ENCODE measurements around the gene IQSEC3.

Gene IQSEC3

DNA sequence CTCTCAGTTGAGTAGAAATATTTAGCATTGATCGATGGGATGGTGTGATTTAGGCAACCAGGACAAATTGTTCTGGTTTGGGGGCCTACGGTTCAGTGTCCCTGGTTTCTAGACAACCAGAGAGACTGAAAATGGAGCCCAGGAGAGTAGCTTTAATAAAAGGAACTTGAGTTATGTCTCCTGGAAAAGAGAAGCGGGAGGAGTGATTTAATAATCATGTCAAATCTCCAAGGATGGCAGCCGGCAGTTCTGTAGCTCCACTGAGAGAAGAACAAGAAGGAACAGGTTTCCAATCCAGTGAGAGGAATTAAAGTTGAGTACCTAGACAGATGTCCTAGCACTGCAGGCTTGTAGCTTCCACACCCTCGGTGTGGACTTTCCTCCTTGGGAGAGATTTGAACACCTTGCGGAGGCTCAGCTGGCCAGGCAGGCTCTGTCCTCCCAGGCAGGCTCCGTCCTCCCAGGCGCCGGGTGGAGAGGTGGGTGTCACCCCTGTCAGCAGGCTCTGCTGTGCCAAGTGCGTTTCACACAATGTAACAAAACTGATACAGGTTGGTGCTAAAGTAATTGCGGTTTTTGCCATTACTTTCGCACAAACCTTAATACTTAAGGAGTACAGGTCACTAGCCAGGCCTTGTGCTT is 101.5 kb downstream of the IQSEC3 start:
- Histone ChIP-seq H3K4me3 (ENCODE audit: low read length in 2 of 2) (no peak overlapping the region), H2BK120ac (ENCODE audit: low read depth, low read length) (no peak overlapping the region), H4K91ac (ENCODE audit: low read depth, low read length, poor library complexity) (no peak overlapping the region), H2AK5ac (ENCODE audit: low read depth, low read length) (peak overlapping the region; percentile 1), H3K4me1 (ENCODE audit: control insufficient read depth in 2 of 2, insufficient read depth in 1 of 2, low read depth in 1 of 2, low read length in 2 of 2) (peaks cover 5 to 39% of the 10 kb centered on the region in 2 donors), H3K79me1 (ENCODE audit: low read depth, low read length) (no peaks in the 10 kb centered on the region), H2BK15ac (ENCODE audit: low read length) (no peak overlapping the region), H3K9me3 (replicated peaks in 1 of 2; ENCODE audit: control insufficient read depth in 2 of 2, insufficient read depth in 1 of 2, low read depth in 1 of 2, low read length in 2 of 2) (no peaks in the 10 kb centered on the region), H3K9ac (ENCODE audit: low read depth, low read length, poor library complexity) (no peak overlapping the region), H2BK12ac (ENCODE audit: low read length) (no peak overlapping the region), H3K4ac (ENCODE audit: low read length) (no peak overlapping the region), H3K4me2 (ENCODE audit: insufficient read depth, low read length, poor library complexity, severe bottlenecking) (no peak overlapping the region), H3K27ac (replicated peaks; ENCODE audit: low read length) (no peak overlapping the region), H3K36me3 (replicated peaks in 1 of 2; ENCODE audit: control insufficient read depth in 2 of 2, insufficient read depth in 2 of 2, low read length in 2 of 2) (no peaks in the 10 kb centered on the region), H2AFZ (ENCODE audit: low read length) (no peak overlapping the region), H4K8ac (ENCODE audit: low read depth, low read length) (no peak overlapping the region), H2BK5ac (ENCODE audit: low read length) (no peak overlapping the region), H3K27me3 (ENCODE audit: control insufficient read depth in 3 of 3, insufficient read depth in 3 of 3, low read depth in 1 of 3, low read length in 3 of 3) (peaks cover 0 to 41% (median 0%) of the 10 kb centered on the region in 3 experiments), H3K14ac (ENCODE audit: low read length) (no peak overlapping the region), H3K23ac (ENCODE audit: low read depth, low read length, poor library complexity) (no peak overlapping the region), H3K18ac (ENCODE audit: low read length) (peak overlapping the region; percentile 12)
- no CpG with 5 or more reads among the region's 12 CpGs for WGBS, 2 donors (ENCODE audit: extremely low coverage in 2 of 2, insufficient read length in 2 of 2, insufficient replicate concordance in 1 of 2)
- DNase-seq (ENCODE audit: low spot score), result no peak

DNA sequence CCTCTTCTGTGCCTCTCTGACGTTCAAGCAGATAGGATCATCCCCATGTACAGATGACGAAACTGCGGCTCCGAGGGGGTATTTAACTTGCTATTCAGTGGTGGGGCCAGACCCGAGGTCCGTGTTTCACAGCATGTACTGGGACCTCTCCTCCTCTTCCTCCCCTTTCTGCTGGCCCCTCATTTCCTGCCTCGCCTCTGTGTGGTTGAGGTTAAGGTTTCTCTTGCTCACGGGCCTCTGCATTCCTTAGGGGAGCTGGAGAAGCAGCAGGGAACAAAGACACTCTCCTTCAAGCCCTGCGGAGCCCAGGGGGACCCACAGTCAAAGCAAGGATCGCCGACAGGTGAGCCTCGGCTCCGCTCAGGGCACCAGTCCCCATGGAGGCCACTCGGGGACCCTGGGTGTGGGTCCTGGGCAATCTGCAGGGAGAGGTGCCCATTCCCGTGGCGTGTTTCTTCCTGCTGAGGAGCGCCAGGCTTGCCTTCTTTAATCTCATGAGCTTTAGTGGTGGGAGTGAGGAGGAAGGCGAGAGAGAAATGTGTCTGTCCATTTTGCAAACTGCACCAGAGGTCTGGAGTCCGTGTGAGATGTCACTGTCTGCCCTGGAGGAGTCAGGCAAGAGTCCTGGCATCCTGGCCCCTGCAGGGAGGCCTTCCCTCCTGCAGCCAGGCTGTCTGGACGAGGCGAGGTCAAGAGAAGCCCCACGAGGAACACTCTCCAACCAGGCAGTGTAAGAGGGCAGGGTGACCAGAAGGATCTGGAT is 102.4 kb downstream of the IQSEC3 start:
- H3K4ac ChIP-seq (ENCODE audit: low read length), result no peak overlapping the region
- no peak overlapping the region for H3K9ac ChIP-seq (ENCODE audit: low read depth, low read length, poor library complexity)
- no peaks in the 10 kb centered on the region for H3K36me3 ChIP-seq (replicated peaks in 1 of 2; ENCODE audit: control insufficient read depth in 2 of 2, insufficient read depth in 2 of 2, low read length in 2 of 2)
- no CpG with 5 or more reads among the region's 22 CpGs for WGBS, 2 donors (ENCODE audit: extremely low coverage in 2 of 2, insufficient read length in 2 of 2, insufficient replicate concordance in 1 of 2)
- H3K18ac ChIP-seq (ENCODE audit: low read length), result peak overlapping the region; percentile 68
- peak overlapping the region; percentile 10 for H2AK5ac ChIP-seq (ENCODE audit: low read depth, low read length)
- peak overlapping the region; percentile 25 for H2BK15ac ChIP-seq (ENCODE audit: low read length)
- no peak overlapping the region for H3K4me2 ChIP-seq (ENCODE audit: insufficient read depth, low read length, poor library complexity, severe bottlenecking)
- no peak overlapping the region for H3K14ac ChIP-seq (ENCODE audit: low read length)
- no peak for DNase-seq (ENCODE audit: low spot score)
- no peak overlapping the region for H4K8ac ChIP-seq (ENCODE audit: low read depth, low read length)
- no peak overlapping the region for H4K91ac ChIP-seq (ENCODE audit: low read depth, low read length, poor library complexity)
- H3K79me1 ChIP-seq (ENCODE audit: low read depth, low read length), result no peaks in the 10 kb centered on the region
- H3K27me3 ChIP-seq (ENCODE audit: control insufficient read depth in 3 of 3, insufficient read depth in 3 of 3, low read depth in 1 of 3, low read length in 3 of 3), result peaks cover 0 to 44% (median 0%) of the 10 kb centered on the region in 3 experiments
- no peaks in the 10 kb centered on the region for H3K9me3 ChIP-seq (replicated peaks in 1 of 2; ENCODE audit: control insufficient read depth in 2 of 2, insufficient read depth in 1 of 2, low read depth in 1 of 2, low read length in 2 of 2)
- peak overlapping the region; percentile 68 for H2BK12ac ChIP-seq (ENCODE audit: low read length)
- peaks cover 5 to 38% of the 10 kb centered on the region in 2 donors for H3K4me1 ChIP-seq (ENCODE audit: control insufficient read depth in 2 of 2, insufficient read depth in 1 of 2, low read depth in 1 of 2, low read length in 2 of 2)
- H3K23ac ChIP-seq (ENCODE audit: low read depth, low read length, poor library complexity), result no peak overlapping the region
- no peak overlapping the region for H2AFZ ChIP-seq (ENCODE audit: low read length)
- H3K27ac ChIP-seq (replicated peaks; ENCODE audit: low read length), result no peak overlapping the region
- no peak overlapping the region for H2BK120ac ChIP-seq (ENCODE audit: low read depth, low read length)
- H2BK5ac ChIP-seq (ENCODE audit: low read length), result no peak overlapping the region
- H3K4me3 ChIP-seq (ENCODE audit: low read length in 2 of 2), result no peak overlapping the region

DNA sequence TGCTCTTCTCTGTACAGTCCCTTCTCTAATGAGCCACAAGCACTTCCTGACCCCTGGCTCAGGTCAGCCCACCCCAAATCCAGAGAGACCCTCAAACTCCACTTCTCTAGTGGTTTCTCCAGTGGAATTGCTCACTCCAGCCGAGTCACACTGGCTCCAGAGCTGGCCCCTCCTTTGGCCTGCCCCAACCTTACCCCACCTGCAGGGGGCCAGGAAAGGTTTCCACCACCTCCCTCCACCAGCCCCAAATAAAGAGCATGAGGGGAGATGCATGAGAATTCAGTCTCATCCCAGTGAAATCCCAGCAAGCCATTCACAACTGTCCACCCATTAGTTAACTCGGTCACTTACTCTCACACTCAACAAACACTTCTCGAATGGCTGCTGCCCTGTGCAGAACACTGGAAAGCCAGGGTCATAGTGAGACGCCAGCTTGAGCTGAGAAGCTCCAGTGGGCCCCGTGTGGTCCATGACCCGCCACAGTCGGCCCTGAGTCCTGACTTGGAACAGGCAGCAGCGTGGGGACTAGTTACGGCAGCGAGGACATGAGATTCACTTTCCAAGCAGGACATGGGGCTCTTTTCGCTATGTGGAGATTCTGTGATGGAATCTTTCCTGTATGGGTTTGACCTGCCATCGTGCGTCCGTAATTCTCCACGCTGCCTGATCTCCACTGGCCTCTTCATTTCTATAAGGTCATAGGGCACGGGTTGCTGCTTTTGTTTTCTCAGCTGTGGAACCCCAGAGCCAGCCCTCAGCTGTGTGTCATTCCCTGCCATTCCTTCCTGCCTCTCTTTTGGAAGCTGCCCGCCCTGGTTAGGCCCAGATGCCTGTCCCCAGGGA is 103.2 kb downstream of the IQSEC3 start:
- Histone ChIP-seq H4K8ac (ENCODE audit: low read depth, low read length) (no peak overlapping the region), H2AK5ac (ENCODE audit: low read depth, low read length) (peak overlapping the region; percentile 10), H2BK15ac (ENCODE audit: low read length) (peak overlapping the region; percentile 92), H2BK12ac (ENCODE audit: low read length) (peak overlapping the region; percentile 68), H3K4me1 (ENCODE audit: control insufficient read depth in 2 of 2, insufficient read depth in 1 of 2, low read depth in 1 of 2, low read length in 2 of 2) (peaks cover 5 to 32% of the 10 kb centered on the region in 2 donors), H3K4me3 (ENCODE audit: low read length in 2 of 2) (no peak overlapping the region), H3K18ac (ENCODE audit: low read length) (peak overlapping the region; percentile 90), H3K27ac (replicated peaks; ENCODE audit: low read length) (no peak overlapping the region), H3K23ac (ENCODE audit: low read depth, low read length, poor library complexity) (peak overlapping the region; percentile 14), H3K4ac (ENCODE audit: low read length) (no peak overlapping the region), H3K27me3 (ENCODE audit: control insufficient read depth in 3 of 3, insufficient read depth in 3 of 3, low read depth in 1 of 3, low read length in 3 of 3) (peaks cover 0 to 46% (median 0%) of the 10 kb centered on the region in 3 experiments), H3K9ac (ENCODE audit: low read depth, low read length, poor library complexity) (peak overlapping the region; percentile 61), H2BK120ac (ENCODE audit: low read depth, low read length) (no peak overlapping the region), H2AFZ (ENCODE audit: low read length) (peak overlapping the region; percentile 17), H3K36me3 (replicated peaks in 1 of 2; ENCODE audit: control insufficient read depth in 2 of 2, insufficient read depth in 2 of 2, low read length in 2 of 2) (no peaks in the 10 kb centered on the region), H2BK5ac (ENCODE audit: low read length) (no peak overlapping the region), H3K9me3 (replicated peaks in 1 of 2; ENCODE audit: control insufficient read depth in 2 of 2, insufficient read depth in 1 of 2, low read depth in 1 of 2, low read length in 2 of 2) (no peaks in the 10 kb centered on the region), H3K4me2 (ENCODE audit: insufficient read depth, low read length, poor library complexity, severe bottlenecking) (no peak overlapping the region), H3K79me1 (ENCODE audit: low read depth, low read length) (no peaks in the 10 kb centered on the region), H4K91ac (ENCODE audit: low read depth, low read length, poor library complexity) (no peak overlapping the region), H3K14ac (ENCODE audit: low read length) (no peak overlapping the region)
- DNase-seq (ENCODE audit: low spot score), result no peak
- no CpG with 5 or more reads among the region's 17 CpGs for WGBS, 2 donors (ENCODE audit: extremely low coverage in 2 of 2, insufficient read length in 2 of 2, insufficient replicate concordance in 1 of 2)

Measured in neuronal stem cell (in vitro differentiated cells).